Sigmoid colon (tissue), 7 donors: ENCODE data around the gene PRPF39. TPM values are rescaled to one million over a fixed set of nuclear protein-coding genes. Genes with fewer than 3 reads are reported as not detected.

ENCODE experiments used
- DNase-seq: peaks from one replicate; pipeline ENCODE4 v3.0.0-alpha.2; 2019
- H3K27ac ChIP-seq, 4 donors: fragments of 200-600 bp; sonication (generic); one replicate each; pipeline ENCODE4 v1.5.1; 2016 to 2019; ENCODE audit warnings: mild to moderate bottlenecking in 1 of 4
- H3K27me3 ChIP-seq, 3 donors: fragments of 200-600 bp; sonication (generic); one replicate each; pipeline ENCODE4 v1.5.1; 2019; ENCODE audit warnings: mild to moderate bottlenecking in 1 of 3
- H3K36me3 ChIP-seq, 4 donors: fragments of 200-600 bp; sonication (generic); one replicate each; pipeline ENCODE4 v1.5.1; 2016 to 2019
- H3K4me1 ChIP-seq, 4 donors: fragments of 200-600 bp; sonication (generic); one replicate each; pipeline ENCODE4 v1.5.1; 2017 to 2019
- H3K4me3 ChIP-seq, 4 donors: fragments of 200-600 bp; sonication (generic); one replicate each; pipeline ENCODE4 v1.5.1; 2017 to 2019; ENCODE audit warnings: mild to moderate bottlenecking in 2 of 4, moderate library complexity in 1 of 4
- H3K9me3 ChIP-seq, 4 donors: fragments of 200-600 bp in 3 of 4; sonication (generic) in 3 of 4; one replicate each; pipeline versions ENCODE4 v1.5.1 to v1.6.1; 2013 to 2019
- EP300 ChIP-seq, 4 donors: sonication (generic); formaldehyde crosslinking; IDR thresholded peaks; one replicate each; pipeline ENCODE4 v1.6.1; 2017; ENCODE audit warnings: antibody characterized with exemption in 4 of 4
- POLR2A ChIP-seq, 2 donors: fragments of 450-650 bp; IDR thresholded peaks; one replicate each; pipeline ENCODE4 v1.6.1; 2016; ENCODE audit warnings: antibody characterized with exemption in 2 of 2, mild to moderate bottlenecking in 2 of 2, moderate library complexity in 2 of 2
- POLR2AphosphoS5 ChIP-seq, 4 donors: sonication (generic); formaldehyde crosslinking; IDR thresholded peaks; one replicate each; pipeline ENCODE4 v1.6.1; 2017; ENCODE audit warnings: antibody characterized with exemption in 4 of 4
- WGBS, 2 donors: extraction: QIAGEN DNeasy Blood & Tissue Kit; methylation state at CpG; one replicate each; pipeline ENCODE4 v1.1.7; 2013; 5-methylcytosine and 5-hydroxymethylcytosine counted together
- intact Hi-C: fragments of 100-400 bp; cut with DNase I; formaldehyde crosslinking; loops from one replicate; pipeline ENCODE4 v1.15.1; 2023
- polyA plus RNA-seq, 3 donors: library from polyadenylated mRNA; stranded (reverse); fragments of 200-250 nt; gene quantifications; one replicate each; pipeline ENCODE4 v1.2.3, GENCODE V29; 2013
- total RNA-seq, 4 donors: library from RNA; depleted of rRNA; stranded (reverse); fragments of >200 nt; gene quantifications; one replicate each; pipeline ENCODE4 v1.1.0, GENCODE V29; 2016
- TF ChIP-seq, protein P1 (sequence below), 4 experiments: fragments of 450-650 bp in 3 of 4; fragments of 200-600 bp in 1 of 4; IDR thresholded peaks; one replicate each; pipeline ENCODE4 v1.5.1; 2016 to 2019; ENCODE audit warnings: antibody characterized with exemption in 4 of 4, mild to moderate bottlenecking in 3 of 4, moderate library complexity in 2 of 4
- donor health status: healthy with polysubstance abuse.
- donor health status: Bipolar disorder and iron deficiency.
- donor health status: healthy.

PRPF39 gene
- total and polyA plus RNA-seq, 7 donors, result 5.5 to 41.0 (median 23.2) TPM

DNA sequence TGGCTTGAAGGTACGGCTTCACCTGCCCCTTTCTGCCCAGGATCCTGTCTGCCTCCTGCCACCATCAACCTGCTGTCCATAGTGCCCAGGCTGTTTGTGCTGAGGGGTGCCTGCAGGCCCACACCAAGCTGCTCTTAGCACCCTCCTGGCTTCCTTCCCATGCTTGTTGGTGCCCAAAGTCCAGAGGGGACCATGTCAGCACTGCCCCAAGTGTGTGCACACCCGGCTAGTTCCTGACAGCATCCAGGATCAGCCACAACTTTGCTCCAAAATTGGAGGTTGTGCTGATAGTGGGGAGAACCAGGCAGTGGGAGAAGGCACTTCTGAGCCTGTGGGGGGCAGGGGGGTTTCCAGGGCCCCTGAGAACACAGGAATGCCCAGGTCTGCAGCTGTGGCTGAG, 44.5 kb upstream of the PRPF39 start:
- no peak overlapping the region for H3K27ac ChIP-seq
- intact Hi-C loops, result no loop called here
- no peak for DNase-seq
- 95 to 96% methylated on average over 2 of the region's 2 CpGs for whole genome bisulfite sequencing, 2 donors
- TF ChIP-seq, protein P1, sequence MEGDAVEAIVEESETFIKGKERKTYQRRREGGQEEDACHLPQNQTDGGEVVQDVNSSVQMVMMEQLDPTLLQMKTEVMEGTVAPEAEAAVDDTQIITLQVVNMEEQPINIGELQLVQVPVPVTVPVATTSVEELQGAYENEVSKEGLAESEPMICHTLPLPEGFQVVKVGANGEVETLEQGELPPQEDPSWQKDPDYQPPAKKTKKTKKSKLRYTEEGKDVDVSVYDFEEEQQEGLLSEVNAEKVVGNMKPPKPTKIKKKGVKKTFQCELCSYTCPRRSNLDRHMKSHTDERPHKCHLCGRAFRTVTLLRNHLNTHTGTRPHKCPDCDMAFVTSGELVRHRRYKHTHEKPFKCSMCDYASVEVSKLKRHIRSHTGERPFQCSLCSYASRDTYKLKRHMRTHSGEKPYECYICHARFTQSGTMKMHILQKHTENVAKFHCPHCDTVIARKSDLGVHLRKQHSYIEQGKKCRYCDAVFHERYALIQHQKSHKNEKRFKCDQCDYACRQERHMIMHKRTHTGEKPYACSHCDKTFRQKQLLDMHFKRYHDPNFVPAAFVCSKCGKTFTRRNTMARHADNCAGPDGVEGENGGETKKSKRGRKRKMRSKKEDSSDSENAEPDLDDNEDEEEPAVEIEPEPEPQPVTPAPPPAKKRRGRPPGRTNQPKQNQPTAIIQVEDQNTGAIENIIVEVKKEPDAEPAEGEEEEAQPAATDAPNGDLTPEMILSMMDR (IDR thresholded peaks at IDR 0.05), result no peak
- TF ChIP-seq POLR2AphosphoS5 (IDR thresholded peaks at IDR 0.05) (no peak), POLR2A (IDR thresholded peaks at IDR 0.05) (no peak), EP300 (IDR thresholded peaks at IDR 0.05) (no peak)
- H3K9me3 ChIP-seq, result no peaks in the 10 kb centered on the region
- H3K4me3 ChIP-seq, result no peak overlapping the region
- no peaks in the 10 kb centered on the region for H3K27me3 ChIP-seq
- peaks cover 0 to 46% (median 14%) of the 10 kb centered on the region in 4 donors for H3K36me3 ChIP-seq
- no peaks in the 10 kb centered on the region for H3K4me1 ChIP-seq

DNA sequence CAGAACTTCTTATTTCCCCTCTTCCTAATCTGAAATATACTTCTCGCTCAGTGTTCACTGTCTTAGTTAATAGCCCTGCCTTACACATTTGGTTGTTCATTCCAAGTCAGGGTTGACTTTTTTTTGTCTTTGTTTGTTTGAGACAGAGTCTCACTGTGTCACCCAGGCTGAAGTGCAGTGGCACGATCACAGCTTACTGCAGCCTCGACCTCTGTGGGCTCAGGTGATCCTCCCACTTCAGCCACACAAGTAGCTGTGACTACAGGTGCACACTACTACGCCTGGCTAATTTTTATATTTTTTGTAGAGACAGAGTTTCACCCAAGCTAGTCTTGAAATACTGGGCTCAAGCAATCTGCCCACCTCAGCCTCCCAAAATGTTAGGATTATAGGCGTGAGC, 42.3 kb upstream of the PRPF39 start:
- Histone ChIP-seq H3K36me3 (peaks cover 0 to 50% (median 17%) of the 10 kb centered on the region in 4 donors), H3K4me1 (no peaks in the 10 kb centered on the region), H3K27ac (no peak overlapping the region), H3K4me3 (no peak overlapping the region), H3K27me3 (no peaks in the 10 kb centered on the region), H3K9me3 (no peaks in the 10 kb centered on the region)
- DNase-seq, result no peak
- WGBS, 2 donors, result 94 to 96% methylated on average over 5 of the region's 5 CpGs
- TF ChIP-seq EP300 (IDR thresholded peaks at IDR 0.05) (no peak), POLR2A (IDR thresholded peaks at IDR 0.05) (no peak), POLR2AphosphoS5 (IDR thresholded peaks at IDR 0.05) (no peak)
- TF ChIP-seq, protein P1 (IDR thresholded peaks at IDR 0.05), result no peak
- intact Hi-C loops, result no loop called here

DNA sequence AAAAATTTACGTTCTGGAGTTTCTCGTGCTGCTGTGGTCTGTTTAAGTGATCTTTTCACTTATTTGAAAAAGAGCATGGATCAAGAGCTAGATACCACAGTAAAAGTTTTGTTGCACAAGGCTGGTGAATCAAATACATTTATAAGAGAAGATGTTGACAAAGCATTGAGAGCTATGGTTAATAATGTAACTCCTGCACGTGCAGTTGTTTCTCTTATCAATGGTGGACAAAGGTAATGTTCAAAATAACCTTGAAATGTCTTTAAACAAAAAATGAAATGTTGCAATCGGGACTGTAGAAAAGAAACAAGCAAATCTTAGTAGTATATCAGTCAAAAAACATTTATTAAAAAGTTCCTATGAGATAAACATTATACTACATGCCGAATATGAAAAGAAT, 39.3 kb upstream of the PRPF39 start:
- intact Hi-C loops, result no loop called here
- Histone ChIP-seq H3K27ac (no peak overlapping the region), H3K4me1 (no peaks in the 10 kb centered on the region), H3K27me3 (no peaks in the 10 kb centered on the region), H3K9me3 (no peaks in the 10 kb centered on the region), H3K4me3 (no peak overlapping the region), H3K36me3 (peaks cover 0 to 50% (median 6%) of the 10 kb centered on the region in 4 donors)
- TF ChIP-seq POLR2AphosphoS5 (IDR thresholded peaks at IDR 0.05), result no peak
- no peak for TF ChIP-seq POLR2A (IDR thresholded peaks at IDR 0.05)
- TF ChIP-seq EP300 (IDR thresholded peaks at IDR 0.05), result no peak
- TF ChIP-seq, protein P1 (IDR thresholded peaks at IDR 0.05), result no peak
- no peak for DNase-seq
- WGBS, 2 donors, result 87 to 95% methylated on average over 5 of the region's 5 CpGs

DNA sequence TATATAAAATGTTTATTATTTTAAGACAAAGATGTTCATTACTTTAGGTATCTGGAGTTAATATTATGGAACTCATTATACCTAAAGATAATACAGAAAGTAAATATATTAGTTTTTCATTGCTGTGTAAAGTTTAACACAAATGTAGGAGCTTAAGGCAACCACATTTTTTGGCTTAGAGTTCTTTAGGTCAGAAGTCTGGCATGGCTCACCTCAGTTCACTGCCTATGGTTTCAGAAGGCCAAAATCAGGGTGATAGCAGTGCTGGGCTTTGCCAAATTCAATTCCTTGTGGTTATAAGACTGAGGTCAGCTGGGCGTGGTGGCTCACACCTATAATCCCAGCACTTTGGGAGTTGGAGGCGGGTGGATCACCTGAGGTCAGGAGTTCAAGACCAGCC, 35.5 kb upstream of the PRPF39 start:
- H3K4me1 ChIP-seq, result no peaks in the 10 kb centered on the region
- TF ChIP-seq EP300 (IDR thresholded peaks at IDR 0.05) (no peak), POLR2A (IDR thresholded peaks at IDR 0.05) (no peak)
- TF ChIP-seq, protein P1 (IDR thresholded peaks at IDR 0.05), result no peak
- peaks cover 0 to 71% (median 8%) of the 10 kb centered on the region in 4 donors for H3K36me3 ChIP-seq
- intact Hi-C loops, result no loop called here
- WGBS, 2 donors, result 90 to 95% methylated on average over 2 of the region's 2 CpGs
- no peak overlapping the region for H3K27ac ChIP-seq
- no peak overlapping the region for H3K4me3 ChIP-seq
- DNase-seq, result no peak
- H3K27me3 ChIP-seq, result no peaks in the 10 kb centered on the region
- H3K9me3 ChIP-seq, result no peaks in the 10 kb centered on the region

DNA sequence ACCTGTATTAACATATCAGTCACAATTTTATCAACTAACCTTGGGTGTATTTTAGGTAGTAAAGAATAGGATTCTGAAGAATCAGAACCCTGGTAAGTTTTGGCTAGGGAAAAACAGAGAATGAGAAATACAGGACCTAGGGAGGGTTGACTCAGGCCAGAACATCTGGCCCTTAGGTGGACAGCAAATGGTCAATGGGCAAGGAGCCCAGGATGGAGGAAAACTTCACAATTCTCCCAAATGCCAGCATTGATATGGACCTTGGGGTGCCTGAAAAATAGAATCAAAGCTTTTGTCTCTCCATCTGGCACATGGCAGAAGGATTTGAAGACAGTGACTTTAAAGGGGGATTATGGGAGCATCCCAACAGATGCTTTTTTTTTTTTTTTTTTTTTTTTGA, 32.7 kb upstream of the PRPF39 start:
- no peaks in the 10 kb centered on the region for H3K4me1 ChIP-seq
- intact Hi-C loops, result no loop called here

More for the DNA sequence above, 32.7 kb upstream of the PRPF39 start:
- H3K9me3 ChIP-seq, result no peaks in the 10 kb centered on the region
- H3K4me3 ChIP-seq, result no peak overlapping the region
- H3K36me3 ChIP-seq, result peaks cover 3 to 76% (median 8%) of the 10 kb centered on the region in 4 donors
- no peak overlapping the region for H3K27ac ChIP-seq
- no peaks in the 10 kb centered on the region for H3K27me3 ChIP-seq
- no peak for DNase-seq
- no peak for TF ChIP-seq POLR2A (IDR thresholded peaks at IDR 0.05)
- TF ChIP-seq EP300 (IDR thresholded peaks at IDR 0.05), result no peak
